HepG2 (cell line): ENCODE results near the gene CCDC57.

Experiments used
- ATF6 ChIP-seq: sonication (generic); formaldehyde crosslinking; conservative IDR thresholded peaks from 2 replicates; pipeline ENCODE4 v1.4.0; 2020; ENCODE audit warnings: missing genetic modification reagents
- BHLHE40 ChIP-seq: IDR thresholded peaks from 2 replicates; pipeline ENCODE4 v1.6.1; 2011; ENCODE audit warnings: low read length, improper control_type of control experiment
- CREB1 ChIP-seq, 2 experiments: fragments of 450-650 bp in 1 of 2; IDR thresholded peaks; 2 replicates each; pipeline ENCODE4 v1.6.1; 2016 to 2017; ENCODE audit warnings: control low read depth in 1 of 2, mild to moderate bottlenecking in 1 of 2, missing compliant biosample characterization in 1 of 2, missing genetic modification characterization in 1 of 2
- CTCF ChIP-seq: sonication (generic); formaldehyde crosslinking; IDR thresholded peaks from 2 replicates; pipeline ENCODE4 v1.5.0; 2020; ENCODE audit warnings: mild to moderate bottlenecking, missing genetic modification reagents, moderate library complexity
- MAFK ChIP-seq, 2 experiments: IDR thresholded peaks in 1 of 2; conservative IDR thresholded peaks in 1 of 2; 2 replicates each; pipeline ENCODE4 v1.6.1; 2011; ENCODE audit warnings: improper control_type of control experiment in 2 of 2, low read length in 2 of 2
- NFYC ChIP-seq: IDR thresholded peaks from 2 replicates; pipeline ENCODE4 v1.6.1; 2016; ENCODE audit warnings: missing genetic modification reagents, missing compliant biosample characterization
- POLR2A ChIP-seq, 2 experiments: IDR thresholded peaks; 2 replicates each; pipeline ENCODE4 v1.6.1; 2011; ENCODE audit warnings: low read depth in 2 of 2, low read length in 2 of 2, mild to moderate bottlenecking in 1 of 2, moderate library complexity in 1 of 2; ENCODE audit not compliant: insufficient read depth in 1 of 2
- POLR2AphosphoS5 ChIP-seq: IDR thresholded peaks from 2 replicates; pipeline ENCODE4 v1.6.1; 2012; ENCODE audit warnings: low read depth, low read length
- SUZ12 ChIP-seq: fragments of 150-350 bp; IDR thresholded peaks from 2 replicates; pipeline ENCODE4 v1.6.1; 2014; ENCODE audit warnings: low read depth, low read length
- TARDBP ChIP-seq: sonication (generic); formaldehyde crosslinking; IDR thresholded peaks from 2 replicates; pipeline ENCODE4 v1.8.0; 2022; ENCODE audit warnings: mild to moderate bottlenecking, missing genetic modification reagents
- TP53 ChIP-seq: sonication (generic); formaldehyde crosslinking; conservative IDR thresholded peaks from 2 replicates; pipeline ENCODE4 v1.4.0; 2020; ENCODE audit warnings: missing genetic modification reagents
- ZNF10 ChIP-seq: sonication (generic); formaldehyde crosslinking; IDR thresholded peaks from 2 replicates; pipeline ENCODE4 v1.4.0; 2020; ENCODE audit warnings: mild to moderate bottlenecking, low read depth, missing genetic modification reagents, borderline replicate concordance
- ZNF512B ChIP-seq: sonication (generic); formaldehyde crosslinking; IDR thresholded peaks from 2 replicates; pipeline ENCODE4 v1.5.1; 2020; ENCODE audit warnings: missing genetic modification reagents, mild to moderate bottlenecking, borderline replicate concordance
- TF ChIP-seq, protein P1 (sequence below): sonication (generic); formaldehyde crosslinking; IDR thresholded peaks from 2 replicates; pipeline ENCODE4 v1.4.0; 2020; ENCODE audit warnings: missing genetic modification reagents

GRCh38 chr17:82257473-82257872 is 44.8 kb upstream of the CCDC57 start:
- TF ChIP-seq ATF6 (CRISPR knock-in tag) (no peak), ZNF10 (CRISPR knock-in tag) (no peak), CTCF (CRISPR knock-in tag) (peak; percentile 53), POLR2A (IDR thresholded peaks at IDR 0.05; ENCODE audit: insufficient read depth in 1 of 2, low read depth in 2 of 2, low read length in 2 of 2) (no peak), CREB1 (IDR thresholded peaks at IDR 0.05) (no peak), CREB1 (CRISPR knock-in tag; IDR thresholded peaks at IDR 0.05) (no peak), BHLHE40 (no peak), ZNF512B (no peak), SUZ12 (no peak), NFYC (peak; percentile 85), TP53 (CRISPR knock-in tag) (no peak), MAFK (conservative IDR thresholded peaks at IDR 0.05 in 1 of 2, IDR thresholded peaks at IDR 0.05 in 1 of 2; ENCODE audit: low read length in 2 of 2) (no peak), TARDBP (CRISPR knock-in tag) (no peak), POLR2AphosphoS5 (no peak)
- TF ChIP-seq, protein P1, sequence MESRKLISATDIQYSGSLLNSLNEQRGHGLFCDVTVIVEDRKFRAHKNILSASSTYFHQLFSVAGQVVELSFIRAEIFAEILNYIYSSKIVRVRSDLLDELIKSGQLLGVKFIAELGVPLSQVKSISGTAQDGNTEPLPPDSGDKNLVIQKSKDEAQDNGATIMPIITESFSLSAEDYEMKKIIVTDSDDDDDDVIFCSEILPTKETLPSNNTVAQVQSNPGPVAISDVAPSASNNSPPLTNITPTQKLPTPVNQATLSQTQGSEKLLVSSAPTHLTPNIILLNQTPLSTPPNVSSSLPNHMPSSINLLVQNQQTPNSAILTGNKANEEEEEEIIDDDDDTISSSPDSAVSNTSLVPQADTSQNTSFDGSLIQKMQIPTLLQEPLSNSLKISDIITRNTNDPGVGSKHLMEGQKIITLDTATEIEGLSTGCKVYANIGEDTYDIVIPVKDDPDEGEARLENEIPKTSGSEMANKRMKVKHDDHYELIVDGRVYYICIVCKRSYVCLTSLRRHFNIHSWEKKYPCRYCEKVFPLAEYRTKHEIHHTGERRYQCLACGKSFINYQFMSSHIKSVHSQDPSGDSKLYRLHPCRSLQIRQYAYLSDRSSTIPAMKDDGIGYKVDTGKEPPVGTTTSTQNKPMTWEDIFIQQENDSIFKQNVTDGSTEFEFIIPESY (CRISPR knock-in tag) = no peak
